ENCODE measurements around the gene VMP1. TPM values are rescaled to one million over a fixed set of nuclear protein-coding genes. Genes with fewer than 3 reads are reported as not detected.
"Not testable (repeated sequence)": the region's sequence is repeated elsewhere in the genome, so short reads cannot be mapped to it uniquely, and the experiment has no call there.

The VMP1 gene
- polyA plus RNA-seq, 6 donors from 2014 or later: 37.2 to 73.1 (median 45.1) TPM

DNA sequence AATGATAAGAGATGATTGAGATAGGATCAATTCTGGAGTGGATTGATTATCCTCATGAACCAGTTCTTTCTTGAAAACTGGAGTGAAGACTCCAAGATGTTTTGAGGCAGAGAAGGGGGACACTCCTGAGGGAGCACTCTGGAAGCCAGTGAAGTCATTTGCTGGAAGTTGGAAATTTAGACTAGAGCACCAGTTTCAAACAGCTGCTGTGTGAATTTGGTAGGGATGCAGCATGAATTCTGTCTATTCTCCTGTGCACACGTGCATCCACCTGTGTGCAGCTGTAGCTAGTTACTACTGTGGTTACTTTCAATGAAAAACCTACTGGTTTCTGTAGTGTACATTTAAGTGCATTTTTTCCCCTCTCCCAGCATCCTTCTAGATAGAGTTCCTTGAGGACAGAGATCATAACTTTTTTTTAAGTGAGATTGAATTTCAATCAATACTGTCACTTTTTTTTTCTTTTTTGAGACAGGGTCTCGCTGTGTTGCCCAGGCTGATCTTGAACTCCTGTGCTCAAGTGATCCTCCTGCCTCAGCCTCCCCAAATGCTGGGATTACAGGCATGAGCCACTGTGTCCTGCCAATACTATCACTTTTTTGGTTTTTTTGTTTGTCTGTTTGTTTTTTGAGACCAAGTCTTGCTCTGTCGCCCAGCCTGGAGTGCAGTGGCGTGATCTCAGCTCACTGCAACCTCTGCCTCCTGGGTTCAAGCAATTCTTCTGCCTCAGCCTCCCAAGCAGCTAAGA lies 119.4 kb downstream of the VMP1 start:
- Mint-ChIP-seq H3K9me3 (no peaks in the 10 kb centered on the region), H3K4me3 (peak overlapping the region in 2 of 8 donors; percentile 13 to 25), H3K27me3 (no peaks in the 10 kb centered on the region), H3K36me3 (peaks cover 0 to 4% of the 10 kb centered on the region in 2 donors), H3K27ac (peak overlapping the region in 3 of 6 donors; percentile 23 to 54 (median 32)), H3K4me1 (peaks cover 26 to 60% (median 41%) of the 10 kb centered on the region in 3 donors)
- ATAC-seq (ENCODE audit: low read depth in 2 of 2) (no peak), DNase-seq (no peak)

DNA sequence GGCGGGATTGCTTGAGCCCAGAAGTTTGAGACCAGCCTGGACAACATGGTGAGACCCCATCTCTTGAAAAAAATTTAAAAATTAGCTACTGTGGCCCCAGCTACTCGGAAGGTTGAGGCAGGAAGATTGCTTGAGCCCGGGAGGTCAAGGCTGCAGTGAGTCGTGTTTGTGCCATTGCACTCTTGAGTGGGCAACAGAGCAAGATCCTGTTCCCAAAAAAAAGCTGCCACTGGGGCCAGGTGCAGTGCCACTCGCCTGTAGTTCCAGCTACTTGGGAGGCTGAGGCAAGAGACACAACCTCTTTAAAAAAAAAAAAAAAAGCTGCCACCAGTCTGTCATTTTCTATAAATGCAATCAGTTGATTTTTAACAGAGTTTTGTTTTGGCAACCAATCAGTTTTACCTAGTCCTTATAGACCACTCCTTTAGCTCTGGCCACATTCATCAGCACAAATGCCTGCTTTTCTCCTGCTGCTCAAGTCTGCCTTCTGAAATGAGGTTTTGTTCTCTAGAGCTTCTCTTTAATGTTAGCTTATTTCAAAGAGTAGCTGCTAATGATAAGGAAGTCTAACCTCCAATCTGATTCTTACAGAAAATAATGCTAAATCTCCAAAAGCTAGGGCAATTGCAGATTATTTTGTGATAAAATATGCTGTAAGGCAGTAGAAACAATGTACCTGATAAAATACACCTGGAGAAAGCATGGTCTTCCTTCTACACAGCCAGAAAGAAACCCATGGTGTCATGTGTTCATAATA lies 120.4 kb downstream of the VMP1 start:
- peaks cover 26 to 65% (median 41%) of the 10 kb centered on the region in 3 donors for H3K4me1 Mint-ChIP-seq
- H3K9me3 Mint-ChIP-seq: no peaks in the 10 kb centered on the region
- H3K27ac Mint-ChIP-seq: peak overlapping the region in 4 of 6 donors; percentile 3 to 47 (median 28)
- no peak overlapping the region for H3K4me3 Mint-ChIP-seq
- DNase-seq (no peak), ATAC-seq (ENCODE audit: low read depth in 2 of 2) (no peak)
- no peaks in the 10 kb centered on the region for H3K27me3 Mint-ChIP-seq
- H3K36me3 Mint-ChIP-seq: peaks cover 0 to under 1% of the 10 kb centered on the region in 2 donors

DNA sequence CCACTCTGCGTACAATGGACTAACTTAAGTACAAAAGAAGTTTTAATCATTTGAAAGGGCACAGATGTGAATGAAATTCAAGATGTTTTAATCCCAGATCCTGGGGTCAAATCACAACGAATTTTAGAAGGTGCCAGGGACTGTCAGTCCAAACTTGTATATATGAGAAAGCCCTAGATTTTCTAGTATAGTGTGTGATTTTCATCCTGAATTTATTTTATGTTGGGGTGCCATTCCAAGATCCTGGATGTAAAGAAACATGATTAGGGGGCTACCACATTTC lies 121.0 kb downstream of the VMP1 start:
- DNase-seq (no peak), ATAC-seq (ENCODE audit: low read depth in 2 of 2) (no peak)
- Mint-ChIP-seq H3K36me3 (peaks cover 0 to under 1% of the 10 kb centered on the region in 2 donors), H3K9me3 (no peaks in the 10 kb centered on the region), H3K4me3 (peak overlapping the region in 1 of 8 donors; percentile 26), H3K27ac (peak overlapping the region in 2 of 6 donors; percentile 41 to 47), H3K4me1 (peaks cover 26 to 68% (median 41%) of the 10 kb centered on the region in 3 donors), H3K27me3 (no peaks in the 10 kb centered on the region)

DNA sequence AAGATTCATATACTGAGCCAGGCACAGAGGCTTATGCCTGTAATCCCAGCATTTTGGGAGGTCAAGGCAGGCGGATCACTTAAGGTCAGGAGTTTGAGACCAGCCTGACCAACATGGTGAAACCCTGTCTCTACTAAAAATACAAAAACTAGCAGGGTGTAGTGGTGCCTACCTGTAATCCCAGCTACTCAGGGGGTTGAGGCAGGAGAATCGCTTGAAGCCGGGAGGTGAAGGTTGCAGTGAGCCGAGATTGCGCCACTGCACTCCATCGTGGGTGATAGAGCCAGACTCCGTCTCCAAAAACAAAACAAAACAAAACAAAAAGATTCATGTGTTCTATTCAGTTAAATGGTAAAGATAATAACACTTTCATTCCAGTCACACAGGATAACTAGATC lies 121.4 kb downstream of the VMP1 start:
- H3K36me3 Mint-ChIP-seq, DNase-seq, H3K9me3 Mint-ChIP-seq, H3K27me3 Mint-ChIP-seq: not testable (repeated sequence)
- Mint-ChIP-seq H3K4me3 (peak overlapping the region in 1 of 8 donors; percentile 26), H3K27ac (peak overlapping the region in 2 of 6 donors; percentile 17 to 77), H3K4me1 (peaks cover 26 to 69% (median 41%) of the 10 kb centered on the region in 3 donors)
- ATAC-seq (ENCODE audit: low read depth in 2 of 2): peak in 1 of 2 donors; percentile 1

DNA sequence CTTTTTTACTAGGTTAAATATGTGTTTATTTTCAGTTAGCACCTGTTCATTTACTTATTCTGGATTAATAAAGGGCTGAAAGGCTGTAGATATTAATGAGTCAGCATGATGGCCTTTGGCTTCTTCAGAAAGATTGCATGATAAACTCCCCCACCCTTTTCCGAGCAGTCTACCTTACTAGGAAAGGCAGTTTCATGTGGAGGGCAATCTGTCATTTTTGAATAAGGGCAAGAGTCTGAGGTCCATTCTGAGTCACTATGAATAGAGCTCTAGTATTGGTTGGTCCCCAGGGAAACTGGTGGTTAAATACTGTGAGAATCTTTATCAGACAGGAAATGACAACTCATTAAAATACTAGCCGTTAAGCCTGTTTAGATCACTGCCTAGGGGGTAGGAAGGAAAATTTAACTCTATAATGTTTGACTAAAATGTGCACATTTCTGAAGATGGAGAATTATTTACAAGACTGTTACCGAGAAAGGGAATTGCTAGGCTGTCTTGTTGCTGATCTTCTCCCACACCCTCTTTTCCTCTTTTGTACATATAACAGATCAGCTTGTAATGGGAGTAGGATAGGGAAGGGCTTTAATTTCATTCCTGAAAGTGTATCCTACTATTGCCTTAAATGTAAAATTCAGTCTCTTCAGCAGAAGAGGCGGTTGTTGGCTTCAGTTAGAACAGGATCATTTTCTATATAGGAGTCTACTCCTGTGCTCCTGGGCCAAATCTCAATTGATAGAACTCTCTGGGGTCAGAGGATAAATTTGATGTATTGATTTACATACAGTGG lies 122.0 kb downstream of the VMP1 start:
- peak; percentile 89 to 96 for ATAC-seq (ENCODE audit: low read depth in 2 of 2)
- Mint-ChIP-seq H3K36me3 (peaks cover 0 to 6% of the 10 kb centered on the region in 2 donors), H3K4me1 (peaks cover 26 to 69% (median 41%) of the 10 kb centered on the region in 3 donors), H3K27me3 (no peaks in the 10 kb centered on the region), H3K27ac (peak overlapping the region in 5 of 6 donors; percentile 4 to 77 (median 41)), H3K9me3 (no peaks in the 10 kb centered on the region), H3K4me3 (peak overlapping the region in 5 of 8 donors; percentile 26 to 83 (median 41))
- DNase-seq: peak; percentile 46

DNA sequence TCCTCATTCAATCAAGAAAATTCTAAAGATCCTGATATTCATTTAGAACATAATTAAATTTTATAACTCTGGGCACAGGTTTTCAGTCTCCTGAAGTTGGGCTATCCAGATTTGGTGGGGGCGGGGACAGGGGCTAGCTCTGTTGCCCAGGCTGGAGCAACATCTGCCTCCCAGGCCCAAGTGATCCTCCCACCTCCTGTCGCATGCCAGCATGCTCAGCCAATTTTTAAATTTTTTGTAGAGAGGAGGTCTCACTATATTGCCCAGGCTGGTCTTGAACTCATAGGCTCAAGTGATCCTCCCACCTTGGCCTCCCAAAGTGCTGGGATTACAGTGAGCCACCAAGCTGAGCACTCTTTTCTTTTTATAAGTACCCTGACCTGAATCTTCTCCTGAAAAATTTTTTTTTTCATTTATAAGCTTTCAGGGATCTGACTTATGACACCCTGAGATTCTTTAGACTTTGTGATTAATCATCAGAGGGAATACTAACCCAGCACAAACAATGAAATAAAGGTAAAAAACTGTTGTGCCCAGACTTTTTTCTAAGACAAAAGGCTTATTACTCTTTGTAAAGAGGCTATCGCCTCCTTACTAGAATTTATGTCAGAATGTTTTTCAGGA lies 122.7 kb downstream of the VMP1 start:
- no peak for DNase-seq
- Mint-ChIP-seq H3K27me3 (no peaks in the 10 kb centered on the region), H3K4me3 (peak overlapping the region in 2 of 8 donors; percentile 41 to 83), H3K9me3 (no peaks in the 10 kb centered on the region), H3K36me3 (peaks cover 0 to 6% of the 10 kb centered on the region in 2 donors), H3K4me1 (peaks cover 26 to 68% (median 41%) of the 10 kb centered on the region in 3 donors), H3K27ac (peak overlapping the region in 1 of 6 donors; percentile 17)
- ATAC-seq (ENCODE audit: low read depth in 2 of 2): no peak

DNA sequence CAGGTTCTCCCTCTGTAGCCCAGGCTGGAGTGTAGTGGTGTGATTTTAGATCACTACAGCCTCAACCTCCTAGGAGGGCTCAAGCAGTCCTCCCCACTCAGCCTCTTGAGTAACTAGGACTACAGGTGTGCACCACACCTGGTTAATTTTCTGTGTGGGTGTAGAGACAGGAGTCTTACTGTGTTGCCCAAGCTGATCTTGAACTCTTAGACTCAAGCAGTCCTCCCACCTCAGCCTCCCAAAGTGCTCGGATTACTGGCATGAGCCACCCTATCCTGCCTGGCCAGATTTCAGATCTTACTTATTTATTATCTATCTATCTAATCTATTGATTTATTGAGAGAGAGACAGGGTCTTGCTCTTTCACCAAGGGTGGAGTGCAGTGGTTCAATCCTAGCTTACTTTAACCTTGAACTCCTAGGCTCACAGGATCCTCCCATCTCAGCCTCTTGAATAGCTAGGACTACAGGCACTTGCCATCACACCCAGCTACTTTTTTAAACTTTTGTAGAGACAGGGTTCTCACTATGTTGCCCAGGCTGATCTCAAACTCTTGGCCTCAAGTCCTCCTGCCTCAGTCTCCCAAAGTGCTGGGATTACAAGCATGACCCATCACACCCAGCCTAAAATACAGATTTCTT lies 123.5 kb downstream of the VMP1 start:
- Mint-ChIP-seq H3K9me3 (no peaks in the 10 kb centered on the region), H3K27ac (no peak overlapping the region), H3K4me1 (peaks cover 20 to 61% (median 34%) of the 10 kb centered on the region in 3 donors), H3K4me3 (no peak overlapping the region), H3K27me3 (no peaks in the 10 kb centered on the region), H3K36me3 (peaks cover 0 to 6% of the 10 kb centered on the region in 2 donors)
- DNase-seq: no peak
- ATAC-seq (ENCODE audit: low read depth in 2 of 2): no peak

DNA sequence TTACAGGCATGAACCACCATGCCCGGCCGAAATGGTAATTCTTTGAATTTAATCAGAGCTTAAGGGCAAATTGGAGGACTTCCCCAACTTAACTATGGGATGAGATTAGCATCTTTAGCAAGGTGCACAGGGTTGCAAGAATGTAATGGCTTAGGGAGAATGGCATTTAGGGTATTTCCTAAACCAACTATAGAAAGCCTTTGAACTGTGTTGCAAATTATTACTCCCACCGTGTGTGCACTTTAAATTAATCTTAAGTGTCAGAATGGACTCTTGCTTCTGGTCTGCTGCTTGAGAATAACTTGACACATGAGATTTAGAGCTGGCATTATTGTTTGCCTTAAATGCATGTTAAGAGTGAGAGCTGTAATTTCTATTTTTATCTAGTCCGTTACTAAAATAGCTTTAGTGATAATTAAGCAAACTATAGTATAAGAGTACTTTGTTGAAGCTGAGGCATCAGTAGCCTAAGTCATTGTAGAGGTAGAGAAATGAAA lies 125.5 kb downstream of the VMP1 start:
- H3K27ac Mint-ChIP-seq: peak overlapping the region in 1 of 6 donors; percentile 24
- H3K36me3 Mint-ChIP-seq: peaks cover 0 to 6% of the 10 kb centered on the region in 2 donors
- peaks cover 16 to 48% (median 26%) of the 10 kb centered on the region in 3 donors for H3K4me1 Mint-ChIP-seq
- H3K4me3 Mint-ChIP-seq: no peak overlapping the region
- DNase-seq: no peak
- ATAC-seq (ENCODE audit: low read depth in 2 of 2): no peak
- no peaks in the 10 kb centered on the region for H3K27me3 Mint-ChIP-seq
- H3K9me3 Mint-ChIP-seq: no peaks in the 10 kb centered on the region

DNA sequence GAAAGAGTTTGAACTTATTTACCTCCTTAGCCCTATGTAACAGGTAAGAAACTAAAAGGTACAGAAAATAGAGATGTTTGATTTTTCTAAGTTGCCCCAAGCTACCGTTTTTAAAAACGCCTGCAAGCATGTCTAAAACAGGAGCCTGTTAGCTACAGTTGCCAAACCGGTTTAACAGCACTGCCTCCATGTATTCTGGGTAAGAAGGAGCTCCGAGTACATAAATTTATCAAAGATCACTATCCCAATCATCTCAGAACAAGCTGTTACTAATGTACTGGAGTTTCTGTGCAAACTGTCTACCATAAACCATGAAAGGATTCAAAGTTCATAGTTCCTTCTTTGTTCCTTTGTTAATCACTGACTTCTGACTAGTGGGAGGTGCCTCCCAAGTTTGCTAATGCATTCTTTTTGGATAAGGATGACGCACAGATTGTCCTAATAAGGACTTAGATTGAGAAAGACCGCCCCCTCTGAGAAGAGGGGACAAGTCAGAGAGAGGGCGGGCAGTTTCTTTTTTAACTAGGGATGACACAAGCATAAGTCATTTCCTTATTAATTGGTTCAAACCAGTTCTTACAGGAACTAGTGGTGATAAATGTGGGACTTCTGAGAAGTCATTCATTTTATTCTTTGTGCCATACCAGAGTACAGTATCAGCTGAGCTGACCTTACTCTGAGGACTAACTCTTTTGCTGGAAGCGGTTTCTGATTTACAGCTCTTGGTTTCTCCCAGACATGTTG lies 130.0 kb downstream of the VMP1 start:
- H3K36me3 Mint-ChIP-seq: peaks cover 0 to 20% of the 10 kb centered on the region in 2 donors
- ATAC-seq (ENCODE audit: low read depth in 2 of 2): peak; percentile 90 to 93
- peak overlapping the region; percentile 36 to 90 (median 70) for H3K4me3 Mint-ChIP-seq
- H3K4me1 Mint-ChIP-seq: peaks cover 15 to 41% (median 17%) of the 10 kb centered on the region in 3 donors
- DNase-seq: peak; percentile 51
- H3K27me3 Mint-ChIP-seq: no peaks in the 10 kb centered on the region
- H3K27ac Mint-ChIP-seq: peak overlapping the region; percentile 78 to 94 (median 90)
- H3K9me3 Mint-ChIP-seq: no peaks in the 10 kb centered on the region

DNA sequence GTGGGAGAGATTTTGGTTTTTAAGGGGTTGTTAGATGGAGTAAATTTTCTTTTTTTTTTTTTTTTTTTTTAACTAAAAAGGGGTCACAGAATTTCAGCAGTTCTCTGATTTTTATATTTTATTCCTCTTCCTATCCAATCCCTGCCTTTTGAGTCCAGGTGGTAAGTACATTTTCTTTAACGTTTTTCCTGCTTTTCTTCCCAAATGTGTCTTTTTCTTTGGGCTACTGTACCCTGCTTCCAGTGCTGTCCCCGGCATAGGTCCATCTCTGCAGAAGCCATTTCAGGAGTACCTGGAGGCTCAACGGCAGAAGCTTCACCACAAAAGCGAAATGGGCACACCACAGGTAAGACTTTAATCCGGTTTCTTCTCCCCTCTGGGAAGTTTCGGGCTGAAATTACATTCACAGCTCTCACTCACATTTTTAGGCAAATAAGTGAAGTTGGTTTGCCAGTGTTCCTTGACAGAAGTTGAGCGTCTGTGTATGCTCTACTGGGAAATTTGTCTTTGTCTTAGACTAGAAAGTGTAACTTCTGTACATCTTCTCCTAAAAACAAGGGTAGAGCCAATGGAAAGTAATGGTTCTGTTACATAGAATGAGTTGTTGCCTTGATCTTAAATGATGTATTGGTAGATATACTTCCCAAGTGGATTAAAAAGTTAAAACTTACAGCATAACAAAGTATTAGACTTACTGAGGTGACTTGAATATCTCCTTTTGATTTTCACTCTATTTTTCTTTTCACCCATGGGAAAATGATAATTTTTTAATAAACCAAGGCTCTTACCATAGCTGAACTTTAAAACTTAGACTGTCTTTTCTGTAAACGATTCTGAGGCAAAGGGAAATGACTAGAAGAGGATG lies 130.8 kb downstream of the VMP1 start:
- H3K27me3 Mint-ChIP-seq: no peaks in the 10 kb centered on the region
- DNase-seq (no peak), ATAC-seq (ENCODE audit: low read depth in 2 of 2) (no peak)
- peak overlapping the region; percentile 88 to 95 (median 91) for H3K27ac Mint-ChIP-seq
- peaks cover 15 to 36% (median 20%) of the 10 kb centered on the region in 3 donors for H3K4me1 Mint-ChIP-seq
- no peaks in the 10 kb centered on the region for H3K9me3 Mint-ChIP-seq
- peak overlapping the region; percentile 51 to 90 (median 80) for H3K4me3 Mint-ChIP-seq
- H3K36me3 Mint-ChIP-seq: peaks cover 0 to 23% of the 10 kb centered on the region in 2 donors

DNA sequence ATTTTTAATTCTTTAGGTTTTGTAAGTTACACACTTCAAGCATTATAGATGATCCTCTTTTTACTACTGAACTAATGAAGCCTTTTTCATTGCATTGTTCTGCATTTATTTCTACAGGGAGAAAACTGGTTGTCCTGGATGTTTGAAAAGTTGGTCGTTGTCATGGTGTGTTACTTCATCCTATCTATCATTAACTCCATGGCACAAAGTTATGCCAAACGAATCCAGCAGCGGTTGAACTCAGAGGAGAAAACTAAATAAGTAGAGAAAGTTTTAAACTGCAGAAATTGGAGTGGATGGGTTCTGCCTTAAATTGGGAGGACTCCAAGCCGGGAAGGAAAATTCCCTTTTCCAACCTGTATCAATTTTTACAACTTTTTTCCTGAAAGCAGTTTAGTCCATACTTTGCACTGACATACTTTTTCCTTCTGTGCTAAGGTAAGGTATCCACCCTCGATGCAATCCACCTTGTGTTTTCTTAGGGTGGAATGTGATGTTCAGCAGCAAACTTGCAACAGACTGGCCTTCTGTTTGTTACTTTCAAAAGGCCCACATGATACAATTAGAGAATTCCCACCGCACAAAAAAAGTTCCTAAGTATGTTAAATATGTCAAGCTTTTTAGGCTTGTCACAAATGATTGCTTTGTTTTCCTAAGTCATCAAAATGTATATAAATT lies 132.3 kb downstream of the VMP1 start:
- Mint-ChIP-seq H3K27me3 (no peaks in the 10 kb centered on the region), H3K9me3 (no peaks in the 10 kb centered on the region), H3K36me3 (peaks cover 0 to 18% of the 10 kb centered on the region in 2 donors), H3K4me1 (peaks cover 15 to 39% (median 20%) of the 10 kb centered on the region in 3 donors), H3K27ac (peak overlapping the region in 3 of 6 donors; percentile 84 to 91 (median 91)), H3K4me3 (peak overlapping the region in 3 of 8 donors; percentile 3 to 81 (median 60))
- no peak for DNase-seq
- no peak for ATAC-seq (ENCODE audit: low read depth in 2 of 2)
